Measurements from ENCODE around the gene SLC22A7. TPM values are rescaled to one million over a fixed set of nuclear protein-coding genes. Genes with fewer than 3 reads are reported as not detected.

SLC22A7 gene
- polyA plus RNA-seq, 1 donor (not counting 4 experiments of a cell fraction or from before 2014, with no cell fraction given), result not detected

- H3K27ac ChIP-seq (ENCODE audit: control insufficient read depth, insufficient read depth, low read length), result no peak overlapping the region
- H3K27me3 ChIP-seq (ENCODE audit: control insufficient read depth, extremely low read depth, insufficient read depth, low read length), result peaks cover 6% of the 10 kb centered on the region
- TF ChIP-seq CTCF (optimal IDR thresholded peaks at IDR 0.05 in 1 of 3, IDR thresholded peaks at IDR 0.05 in 1 of 3, conservative IDR thresholded peaks at IDR 0.05 in 1 of 3; ENCODE audit: extremely low read depth in 1 of 3, insufficient read depth in 2 of 3, low read length in 3 of 3) (no peak), EZH2 (IDR thresholded peaks at IDR 0.05; ENCODE audit: low read length) (no peak)
- no peaks in the 10 kb centered on the region for H3K9me3 ChIP-seq (ENCODE audit: control insufficient read depth, low read depth, low read length)
- no peak overlapping the region for H3K4me2 ChIP-seq (ENCODE audit: control insufficient read depth, extremely low read depth, insufficient read depth, low read depth, low read length)
- dilution Hi-C loops (cut with MboI; ENCODE audit: extremely low pct_ligation_motif_present, low sequenced_read_pairs), result no loop called here
- FAIRE-seq (no peak), DNase-seq (ENCODE audit: low read depth, low spot score) (no peak)
- no peak overlapping the region for H3K9ac ChIP-seq (ENCODE audit: control insufficient read depth, extremely low read depth, insufficient read depth, low read length)
- no peaks in the 10 kb centered on the region for H3K9me1 ChIP-seq (ENCODE audit: control insufficient read depth, extremely low read depth, insufficient read depth, low read length)
- no peaks in the 10 kb centered on the region for H3K79me2 ChIP-seq (ENCODE audit: control insufficient read depth, insufficient read depth, low read length)
- no peak overlapping the region for H2AFZ ChIP-seq (ENCODE audit: control insufficient read depth, low read length)
- no peaks in the 10 kb centered on the region for H3K4me1 ChIP-seq (ENCODE audit: control insufficient read depth, extremely low read depth, insufficient read depth, low read length)
- H4K20me1 ChIP-seq (ENCODE audit: control insufficient read depth, extremely low read depth, insufficient read depth, low read length), result no peaks in the 10 kb centered on the region
- H3K4me3 ChIP-seq (ENCODE audit: control insufficient read depth in 2 of 3, extremely low read depth in 1 of 3, insufficient read depth in 2 of 3, low read depth in 1 of 3, low read length in 3 of 3), result no peak overlapping the region
- H3K36me3 ChIP-seq (ENCODE audit: control insufficient read depth in 2 of 2, extremely low read depth in 1 of 2, insufficient read depth in 2 of 2, low read length in 2 of 2), result no peaks in the 10 kb centered on the region
These were observed 40.5 kb upstream of the SLC22A7 start for GRCh38 chr6:43257367-43258145.

- Histone ChIP-seq H3K27ac (ENCODE audit: control insufficient read depth, insufficient read depth, low read length) (no peak overlapping the region), H2AFZ (ENCODE audit: control insufficient read depth, low read length) (no peak overlapping the region), H3K79me2 (ENCODE audit: control insufficient read depth, insufficient read depth, low read length) (no peaks in the 10 kb centered on the region), H3K9me3 (ENCODE audit: control insufficient read depth, low read depth, low read length) (no peaks in the 10 kb centered on the region), H3K9ac (ENCODE audit: control insufficient read depth, extremely low read depth, insufficient read depth, low read length) (no peak overlapping the region), H3K4me3 (ENCODE audit: control insufficient read depth in 2 of 3, extremely low read depth in 1 of 3, insufficient read depth in 2 of 3, low read depth in 1 of 3, low read length in 3 of 3) (no peak overlapping the region), H3K4me1 (ENCODE audit: control insufficient read depth, extremely low read depth, insufficient read depth, low read length) (no peaks in the 10 kb centered on the region), H3K36me3 (ENCODE audit: control insufficient read depth in 2 of 2, extremely low read depth in 1 of 2, insufficient read depth in 2 of 2, low read length in 2 of 2) (no peaks in the 10 kb centered on the region), H3K4me2 (ENCODE audit: control insufficient read depth, extremely low read depth, insufficient read depth, low read depth, low read length) (no peak overlapping the region), H4K20me1 (ENCODE audit: control insufficient read depth, extremely low read depth, insufficient read depth, low read length) (no peaks in the 10 kb centered on the region), H3K9me1 (ENCODE audit: control insufficient read depth, extremely low read depth, insufficient read depth, low read length) (no peaks in the 10 kb centered on the region), H3K27me3 (ENCODE audit: control insufficient read depth, extremely low read depth, insufficient read depth, low read length) (peaks cover 3% of the 10 kb centered on the region)
- dilution Hi-C loops (cut with MboI; ENCODE audit: extremely low pct_ligation_motif_present, low sequenced_read_pairs), result no loop called here
- DNase-seq (ENCODE audit: low read depth, low spot score) (no peak), FAIRE-seq (no peak)
- TF ChIP-seq CTCF (optimal IDR thresholded peaks at IDR 0.05 in 1 of 3, IDR thresholded peaks at IDR 0.05 in 1 of 3, conservative IDR thresholded peaks at IDR 0.05 in 1 of 3; ENCODE audit: extremely low read depth in 1 of 3, insufficient read depth in 2 of 3, low read length in 3 of 3) (no peak), EZH2 (IDR thresholded peaks at IDR 0.05; ENCODE audit: low read length) (no peak)
These were observed 39.9 kb upstream of the SLC22A7 start for GRCh38 chr6:43258180-43258579.
